Femur (tissue), 1 donor: Measurements from ENCODE around the gene NLN.
"Not testable (repeated sequence)": the region's sequence is repeated elsewhere in the genome, so short reads cannot be mapped to it uniquely, and the experiment has no call there.

Experiments used
- DNase-seq: peaks from one replicate; pipeline ENCODE4 v3.0.0-alpha.2; 2017

NLN gene

GRCh38 chr5:65835191-65835590 lies 113.2 kb downstream of the NLN start:
- no peak for DNase-seq

GRCh38 chr5:65837139-65837538 lies 115.1 kb downstream of the NLN start:
- DNase-seq = no peak

GRCh38 chr5:65839170-65839569 lies 117.2 kb downstream of the NLN start:
- not testable (repeated sequence) for DNase-seq

- DNase-seq = no peak
Measured at GRCh38 chr5:65840071-65840470, 118.1 kb downstream of the NLN start.

GRCh38 chr5:65844763-65845162 lies 122.8 kb downstream of the NLN start:
- not testable (repeated sequence) for DNase-seq

GRCh38 chr5:65846101-65846500 lies 124.1 kb downstream of the NLN start:
- no peak for DNase-seq

- DNase-seq = not testable (repeated sequence)
Measured at GRCh38 chr5:65847019-65847418, 125.0 kb downstream of the NLN start.

- not testable (repeated sequence) for DNase-seq
Measured at GRCh38 chr5:65849918-65850317, 127.9 kb downstream of the NLN start.

- no peak for DNase-seq
Measured at GRCh38 chr5:65854925-65855324, 132.9 kb downstream of the NLN start.

- no peak for DNase-seq
Measured at GRCh38 chr5:65855766-65856315, 133.8 kb downstream of the NLN start.

GRCh38 chr5:65856520-65856919 lies 134.5 kb downstream of the NLN start:
- DNase-seq = no peak

GRCh38 chr5:65858316-65858715 lies 136.3 kb downstream of the NLN start:
- DNase-seq = no peak

GRCh38 chr5:65861830-65862241 lies 139.8 kb downstream of the NLN start:
- no peak for DNase-seq

GRCh38 chr5:65862384-65862783 lies 140.4 kb downstream of the NLN start:
- no peak for DNase-seq

GRCh38 chr5:65863747-65864146 lies 141.7 kb downstream of the NLN start:
- no peak for DNase-seq

GRCh38 chr5:65866837-65867521 lies 145.0 kb downstream of the NLN start:
- DNase-seq = no peak

- DNase-seq = no peak
Measured at GRCh38 chr5:65867542-65868195, 145.7 kb downstream of the NLN start.

GRCh38 chr5:65868509-65868908 lies 146.5 kb downstream of the NLN start:
- DNase-seq = no peak

GRCh38 chr5:65871182-65871581 lies 149.2 kb downstream of the NLN start:
- DNase-seq = no peak

GRCh38 chr5:65871776-65872175 lies 149.8 kb downstream of the NLN start:
- DNase-seq = not testable (repeated sequence)

GRCh38 chr5:65873181-65873750 lies 151.3 kb downstream of the NLN start:
- no peak for DNase-seq

GRCh38 chr5:65874241-65874640 lies 152.2 kb downstream of the NLN start:
- no peak for DNase-seq

- DNase-seq = no peak
Measured at GRCh38 chr5:65876496-65876895, 154.5 kb downstream of the NLN start.

GRCh38 chr5:65876970-65877369 lies 155.0 kb downstream of the NLN start:
- DNase-seq = no peak
